HG02678 (cell line): ENCODE data around the gene DNAJC8.

ENCODE experiments used
- ATAC-seq: cut with Tn5 transposase; IDR thresholded peaks from one replicate; pipeline ENCODE4 v1.9.1; 2021; ENCODE audit warnings: mild to moderate bottlenecking, moderate library complexity; ENCODE audit not compliant: unreplicated experiment

The DNAJC8 gene

DNA sequence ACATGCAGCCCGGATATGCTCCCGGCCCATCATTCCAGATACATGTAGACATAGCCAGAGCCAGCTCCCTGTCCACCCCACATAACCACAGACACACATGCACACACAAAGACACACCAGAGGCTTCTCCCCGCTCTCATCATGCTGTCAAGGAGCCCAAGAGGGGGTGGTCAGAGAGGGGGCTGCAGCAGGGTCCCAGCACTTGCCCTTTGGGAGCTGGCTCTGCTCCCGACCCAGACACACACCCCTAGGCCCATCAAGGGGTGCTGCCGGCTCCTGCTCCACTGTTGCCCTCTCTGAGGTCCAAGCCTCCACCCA lies 58.9 kb downstream of the DNAJC8 start:
- no peak for ATAC-seq

DNA sequence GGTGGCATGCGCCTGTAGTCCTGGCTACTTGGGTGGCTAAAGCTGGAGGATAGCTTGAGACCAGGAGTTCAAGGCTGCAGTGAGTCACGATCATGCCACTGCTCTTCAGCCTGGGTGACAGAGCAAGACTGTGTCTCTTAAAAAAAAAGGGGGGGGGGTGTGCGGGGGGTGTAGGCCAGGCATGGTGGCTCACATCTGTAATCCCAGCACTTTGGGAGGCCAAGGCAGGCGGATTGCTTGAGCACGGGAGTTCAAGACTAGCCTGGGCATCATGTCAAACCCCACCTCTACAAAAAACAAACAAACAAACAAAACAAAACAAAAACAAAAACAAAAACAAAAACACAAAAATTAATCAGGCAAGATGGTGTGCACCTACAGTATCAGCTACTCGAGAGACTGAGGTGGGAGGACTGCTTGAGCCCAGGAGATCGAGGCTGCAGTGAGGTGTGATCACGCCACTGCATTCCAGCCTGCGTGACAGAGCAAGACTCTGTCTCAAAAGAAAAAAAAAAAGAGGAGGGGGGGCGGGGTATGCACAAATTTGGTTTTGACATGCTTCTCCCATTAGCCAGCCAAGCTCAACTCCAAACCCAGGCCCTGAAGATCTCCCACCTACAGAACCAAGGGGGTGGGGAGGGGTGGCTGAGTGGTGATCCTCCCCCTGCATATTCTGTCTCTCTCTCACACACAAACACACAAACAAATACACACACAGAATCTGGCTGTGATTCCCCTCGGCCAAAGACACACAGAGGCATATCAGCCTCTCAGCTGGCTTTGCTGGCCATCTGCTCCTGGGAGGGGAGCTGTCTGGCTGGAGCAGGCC lies 59.5 kb downstream of the DNAJC8 start:
- no peak for ATAC-seq

GRCh38 chr1:28172713-28173150 lies 60.1 kb downstream of the DNAJC8 start:
- peak; percentile 72 for ATAC-seq

- no peak for ATAC-seq
Measured at GRCh38 chr1:28171246-28171645, 61.6 kb downstream of the DNAJC8 start.

- no peak for ATAC-seq
Measured at GRCh38 chr1:28170001-28170596, 62.7 kb downstream of the DNAJC8 start.

DNA sequence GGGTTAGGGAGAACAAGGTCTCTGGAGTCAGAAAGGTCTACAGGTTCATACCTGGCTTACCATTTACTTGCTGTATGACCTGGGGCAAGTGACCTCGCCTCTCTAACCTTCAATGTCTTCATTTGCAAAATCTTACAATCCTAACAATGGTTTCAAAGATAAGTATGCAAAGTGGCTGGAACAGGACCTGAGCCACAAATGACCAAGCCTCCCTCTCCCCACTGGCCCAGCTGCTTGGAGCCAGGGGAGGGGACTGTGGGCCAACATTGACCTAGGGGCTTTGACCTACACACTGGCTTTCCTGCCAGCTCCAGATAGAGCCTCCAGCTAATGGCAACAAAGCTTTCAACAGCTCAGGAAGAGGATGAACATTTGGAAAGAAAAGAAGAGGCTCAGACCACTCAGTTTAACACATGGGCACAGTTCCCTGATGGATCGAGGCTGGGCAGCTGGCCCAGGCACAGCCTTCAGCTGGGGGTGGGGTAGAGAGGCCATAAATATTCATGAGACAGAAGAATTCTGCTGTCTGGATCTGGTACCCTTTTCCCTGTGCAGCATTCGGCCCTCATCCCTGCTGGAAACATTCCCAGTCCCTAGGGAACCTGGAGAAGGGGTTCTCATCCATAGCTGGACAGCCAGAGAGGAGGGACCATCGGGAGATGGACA lies 69.2 kb downstream of the DNAJC8 start:
- no peak for ATAC-seq

DNA sequence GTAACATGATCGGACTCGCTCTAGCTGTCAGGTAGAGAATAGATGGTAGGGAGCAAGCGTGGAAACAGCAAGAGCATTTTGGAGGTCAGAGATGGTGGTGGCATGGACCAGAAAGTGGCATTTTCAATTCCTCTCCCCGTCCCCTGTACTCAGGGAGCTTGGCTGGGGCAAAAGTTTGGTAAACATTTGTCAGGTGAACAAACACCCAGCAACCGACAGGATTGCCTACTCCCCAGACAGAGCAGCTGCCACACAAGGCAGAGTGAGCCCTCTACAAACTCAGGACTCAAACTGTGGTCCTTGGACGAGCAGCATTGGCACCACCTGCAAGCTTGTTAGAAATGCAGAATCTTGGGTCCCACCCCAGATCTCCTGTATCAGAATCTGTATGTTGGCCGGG lies 70.7 kb downstream of the DNAJC8 start:
- ATAC-seq, result no peak

DNA sequence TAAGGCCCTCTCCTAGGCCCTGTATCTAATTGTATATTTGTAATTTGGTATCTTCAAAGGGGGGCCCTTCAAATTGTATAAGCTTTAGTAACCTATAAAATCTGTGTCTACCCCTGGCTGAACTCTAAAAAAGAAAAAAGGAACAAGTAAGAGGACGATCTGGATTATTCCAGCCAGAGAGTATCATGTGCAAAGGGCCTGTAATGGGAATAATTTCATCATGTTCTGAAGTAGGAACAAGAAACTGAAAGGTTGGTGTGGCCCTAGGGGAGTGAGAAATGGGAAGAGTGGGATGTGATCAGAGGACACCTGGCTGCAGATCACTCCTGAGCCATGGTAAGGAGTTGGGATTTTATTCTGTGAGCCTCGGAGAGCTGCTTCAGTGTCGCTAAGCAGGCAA lies 71.1 kb downstream of the DNAJC8 start:
- ATAC-seq, result no peak

- no peak for ATAC-seq
Measured at GRCh38 chr1:28160782-28161266, 72.0 kb downstream of the DNAJC8 start.

DNA sequence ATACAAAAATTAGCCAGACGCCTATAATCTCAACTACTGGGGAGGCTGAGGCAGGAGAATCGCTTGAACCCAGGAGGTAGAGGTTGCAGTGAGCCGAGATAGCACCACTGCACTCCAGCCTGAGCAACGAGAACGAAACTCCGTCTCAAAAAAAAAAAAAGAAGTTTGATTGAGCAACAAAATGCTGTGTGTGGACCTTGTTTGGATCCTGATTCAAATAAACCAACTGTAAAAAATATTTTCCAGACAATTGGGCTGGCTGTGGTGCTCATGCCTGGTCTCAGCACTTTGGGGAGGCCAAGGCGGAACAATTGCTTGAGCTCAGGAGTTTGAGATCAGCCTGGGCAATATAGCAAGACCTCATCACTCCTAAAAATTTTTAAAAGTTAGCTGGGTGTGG lies 73.1 kb downstream of the DNAJC8 start:
- no peak for ATAC-seq

DNA sequence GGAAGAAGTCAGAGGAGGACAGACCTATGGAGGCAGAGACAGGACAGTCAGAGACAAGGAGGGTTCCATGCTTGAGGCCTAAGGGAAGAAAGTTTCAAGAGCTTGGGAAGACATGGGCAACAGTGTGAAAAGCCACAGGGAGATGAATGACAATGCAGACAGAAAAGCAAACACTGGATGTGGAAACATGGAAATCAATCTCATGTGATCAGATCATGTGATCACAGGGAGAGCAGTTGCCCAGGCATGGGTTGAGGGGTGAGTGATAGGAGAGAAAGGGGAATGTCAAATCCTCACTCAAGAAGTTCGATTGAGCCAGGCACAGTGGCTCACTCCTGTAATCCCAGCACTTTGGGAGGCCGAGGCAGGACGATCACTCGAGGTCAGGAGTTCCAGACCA lies 73.6 kb downstream of the DNAJC8 start:
- no peak for ATAC-seq

- ATAC-seq, result no peak
Measured at GRCh38 chr1:28157894-28158293, 74.9 kb downstream of the DNAJC8 start.

- no peak for ATAC-seq
Measured at GRCh38 chr1:28156821-28157220, 76.0 kb downstream of the DNAJC8 start.

DNA sequence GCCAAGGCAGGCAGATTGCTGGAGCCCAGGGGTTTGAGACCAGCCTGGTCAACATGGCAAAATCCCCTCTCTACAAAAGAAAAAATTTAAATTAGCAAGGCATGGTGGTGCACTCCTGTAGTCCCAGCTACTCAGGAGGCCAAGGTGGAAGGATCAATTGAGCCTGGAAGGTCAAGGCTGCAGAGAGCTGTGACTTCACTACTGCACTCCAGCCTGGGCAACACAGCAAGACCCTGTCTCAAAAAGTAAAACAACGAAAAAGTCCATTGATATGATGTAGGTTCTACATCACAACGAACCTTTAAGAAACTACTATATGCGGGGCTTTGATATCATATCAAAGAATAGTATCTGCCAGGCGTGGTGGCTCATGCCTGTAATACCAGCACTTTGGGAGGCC lies 77.2 kb downstream of the DNAJC8 start:
- no peak for ATAC-seq

- no peak for ATAC-seq
Measured at GRCh38 chr1:28154078-28154594, 78.7 kb downstream of the DNAJC8 start.
